ENCODE measurements around the gene HELZ. TPM values are rescaled to one million over a fixed set of nuclear protein-coding genes. Genes with fewer than 3 reads are reported as not detected.

The HELZ gene
- total and polyA plus RNA-seq, 2 experiments from 2014 or later = 27.6 to 31.7 TPM

DNA sequence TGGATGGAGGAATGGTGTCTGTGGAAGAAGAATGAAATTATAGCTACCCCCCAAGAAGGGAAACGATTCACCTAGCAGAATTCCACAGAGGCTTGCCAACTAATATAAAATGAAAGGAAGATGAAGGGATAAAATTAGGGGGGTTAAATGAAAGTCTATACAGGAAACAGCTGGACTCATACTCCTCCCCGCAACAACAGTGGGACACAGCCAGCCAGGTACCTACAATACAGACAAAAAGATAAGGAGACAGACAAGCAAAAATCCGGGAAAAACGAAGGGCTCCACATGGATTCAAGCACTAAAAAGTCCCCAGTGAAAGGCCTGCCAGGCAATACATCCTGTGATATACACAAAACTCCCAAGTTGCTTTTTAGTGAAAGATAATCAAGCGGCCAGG lies 152.7 kb downstream of the HELZ start:
- Histone ChIP-seq H3K27ac (no peak overlapping the region), H3K36me3 (peaks cover 2% of the 10 kb centered on the region), H3K4me3 (no peak overlapping the region), H3K27me3 (no peaks in the 10 kb centered on the region), H3K4me1 (ENCODE audit: low read depth) (no peaks in the 10 kb centered on the region), H3K9me3 (ENCODE audit: low read depth) (peaks cover 3% of the 10 kb centered on the region)
- no peak for DNase-seq (ENCODE audit: low read depth in 1 of 2, low spot score in 1 of 2)
- TF ChIP-seq, protein P1, sequence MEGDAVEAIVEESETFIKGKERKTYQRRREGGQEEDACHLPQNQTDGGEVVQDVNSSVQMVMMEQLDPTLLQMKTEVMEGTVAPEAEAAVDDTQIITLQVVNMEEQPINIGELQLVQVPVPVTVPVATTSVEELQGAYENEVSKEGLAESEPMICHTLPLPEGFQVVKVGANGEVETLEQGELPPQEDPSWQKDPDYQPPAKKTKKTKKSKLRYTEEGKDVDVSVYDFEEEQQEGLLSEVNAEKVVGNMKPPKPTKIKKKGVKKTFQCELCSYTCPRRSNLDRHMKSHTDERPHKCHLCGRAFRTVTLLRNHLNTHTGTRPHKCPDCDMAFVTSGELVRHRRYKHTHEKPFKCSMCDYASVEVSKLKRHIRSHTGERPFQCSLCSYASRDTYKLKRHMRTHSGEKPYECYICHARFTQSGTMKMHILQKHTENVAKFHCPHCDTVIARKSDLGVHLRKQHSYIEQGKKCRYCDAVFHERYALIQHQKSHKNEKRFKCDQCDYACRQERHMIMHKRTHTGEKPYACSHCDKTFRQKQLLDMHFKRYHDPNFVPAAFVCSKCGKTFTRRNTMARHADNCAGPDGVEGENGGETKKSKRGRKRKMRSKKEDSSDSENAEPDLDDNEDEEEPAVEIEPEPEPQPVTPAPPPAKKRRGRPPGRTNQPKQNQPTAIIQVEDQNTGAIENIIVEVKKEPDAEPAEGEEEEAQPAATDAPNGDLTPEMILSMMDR (IDR thresholded peaks at IDR 0.05; ENCODE audit: low read depth, low read length) = no peak

DNA sequence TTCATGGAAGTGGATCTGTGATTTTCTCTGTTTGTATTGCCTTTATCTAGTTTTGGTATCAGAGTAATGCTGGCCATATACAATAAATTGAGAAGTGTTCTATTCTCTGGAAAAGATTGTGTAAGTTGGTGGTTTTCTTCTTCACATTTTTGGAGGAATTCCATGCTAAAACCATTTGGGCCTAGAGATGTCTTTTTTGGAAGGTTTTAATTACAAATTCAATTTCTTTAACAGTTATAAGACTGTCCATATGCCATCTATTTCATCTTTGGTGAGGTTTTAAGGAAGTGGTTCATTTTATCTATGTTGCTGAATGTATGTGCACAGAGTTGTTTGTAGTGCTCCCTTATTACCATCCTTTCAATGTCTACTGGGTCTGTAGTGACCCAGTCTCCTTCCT lies 154.7 kb downstream of the HELZ start:
- DNase-seq (ENCODE audit: low read depth in 1 of 2, low spot score in 1 of 2) = peak in 1 of 2 donors; percentile 17
- TF ChIP-seq, protein P1 (IDR thresholded peaks at IDR 0.05; ENCODE audit: low read depth, low read length) = no peak
- Histone ChIP-seq H3K36me3 (peaks cover 17% of the 10 kb centered on the region), H3K9me3 (ENCODE audit: low read depth) (peaks cover 3% of the 10 kb centered on the region), H3K27ac (no peak overlapping the region), H3K4me3 (no peak overlapping the region), H3K27me3 (no peaks in the 10 kb centered on the region), H3K4me1 (ENCODE audit: low read depth) (no peaks in the 10 kb centered on the region)

DNA sequence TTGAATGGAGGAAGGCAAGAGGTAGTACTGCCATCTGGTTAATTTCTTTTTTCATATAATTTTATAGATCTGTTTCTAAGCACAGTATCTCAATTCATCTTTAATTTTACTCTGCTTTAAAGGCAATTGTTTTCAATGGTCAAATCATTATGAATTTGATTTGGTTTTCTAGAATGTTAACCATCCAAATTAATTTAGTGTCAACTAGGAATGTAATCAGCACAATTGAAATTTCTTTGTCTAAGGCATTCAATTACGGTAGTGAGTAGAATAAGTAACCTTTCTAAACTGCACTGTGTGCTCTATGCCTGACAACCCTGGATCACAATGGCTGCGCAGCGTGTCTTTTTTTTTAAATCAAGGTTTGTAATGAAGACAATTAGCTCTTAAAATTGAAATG lies 156.4 kb downstream of the HELZ start:
- Histone ChIP-seq H3K9me3 (ENCODE audit: low read depth) (peaks cover 3% of the 10 kb centered on the region), H3K4me1 (ENCODE audit: low read depth) (no peaks in the 10 kb centered on the region), H3K36me3 (peaks cover 16% of the 10 kb centered on the region), H3K4me3 (no peak overlapping the region), H3K27me3 (no peaks in the 10 kb centered on the region), H3K27ac (no peak overlapping the region)
- no peak for DNase-seq (ENCODE audit: low read depth in 1 of 2, low spot score in 1 of 2)
- TF ChIP-seq, protein P1 (IDR thresholded peaks at IDR 0.05; ENCODE audit: low read depth, low read length) = no peak

DNA sequence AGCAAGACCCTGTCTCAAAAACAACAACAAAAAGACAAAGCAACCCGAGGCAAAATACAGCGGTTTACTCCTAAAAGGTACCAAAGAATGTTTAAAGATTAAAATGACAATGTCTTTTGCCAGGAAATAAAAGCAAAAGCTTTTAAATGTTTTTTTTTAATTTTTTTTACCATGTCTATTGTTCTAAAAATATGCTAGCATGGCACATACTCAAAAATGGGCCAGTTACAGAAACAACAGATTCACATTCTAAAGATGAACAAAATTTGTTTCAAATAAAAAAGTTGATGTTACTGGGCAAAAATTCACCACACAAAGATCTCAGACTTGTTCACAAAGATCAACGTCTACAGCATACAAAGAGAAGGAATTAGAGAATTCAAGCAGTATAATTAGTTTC lies 159.6 kb downstream of the HELZ start:
- Histone ChIP-seq H3K27me3 (no peaks in the 10 kb centered on the region), H3K4me3 (no peak overlapping the region), H3K4me1 (ENCODE audit: low read depth) (no peaks in the 10 kb centered on the region), H3K9me3 (ENCODE audit: low read depth) (peaks cover 3% of the 10 kb centered on the region), H3K36me3 (peaks cover 19% of the 10 kb centered on the region), H3K27ac (no peak overlapping the region)
- no peak for DNase-seq (ENCODE audit: low read depth in 1 of 2, low spot score in 1 of 2)
- TF ChIP-seq, protein P1 (IDR thresholded peaks at IDR 0.05; ENCODE audit: low read depth, low read length) = no peak

DNA sequence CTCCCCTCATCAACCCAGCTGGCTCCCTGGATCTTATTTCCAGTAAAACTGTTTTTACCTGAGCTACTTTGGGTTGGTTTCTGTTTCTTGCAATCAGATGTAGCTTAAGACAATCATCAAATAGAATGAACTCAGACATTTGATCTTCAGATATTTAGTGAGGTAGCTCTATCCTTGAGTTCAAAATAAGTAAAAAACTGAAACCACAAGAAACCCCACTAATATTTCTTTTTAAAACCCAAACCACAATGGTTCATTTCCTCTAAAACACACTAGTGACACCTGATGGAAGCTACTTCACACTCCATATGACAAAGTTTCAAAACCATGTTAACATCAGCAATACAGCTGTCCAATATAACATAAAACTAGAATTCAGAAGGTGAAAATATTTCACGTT lies 162.9 kb downstream of the HELZ start:
- no peaks in the 10 kb centered on the region for H3K9me3 ChIP-seq (ENCODE audit: low read depth)
- peaks cover 19% of the 10 kb centered on the region for H3K36me3 ChIP-seq
- no peaks in the 10 kb centered on the region for H3K4me1 ChIP-seq (ENCODE audit: low read depth)
- no peaks in the 10 kb centered on the region for H3K27me3 ChIP-seq
- H3K27ac ChIP-seq = no peak overlapping the region
- DNase-seq (ENCODE audit: low read depth in 1 of 2, low spot score in 1 of 2) = no peak
- no peak overlapping the region for H3K4me3 ChIP-seq
- TF ChIP-seq, protein P1 (IDR thresholded peaks at IDR 0.05; ENCODE audit: low read depth, low read length) = no peak

DNA sequence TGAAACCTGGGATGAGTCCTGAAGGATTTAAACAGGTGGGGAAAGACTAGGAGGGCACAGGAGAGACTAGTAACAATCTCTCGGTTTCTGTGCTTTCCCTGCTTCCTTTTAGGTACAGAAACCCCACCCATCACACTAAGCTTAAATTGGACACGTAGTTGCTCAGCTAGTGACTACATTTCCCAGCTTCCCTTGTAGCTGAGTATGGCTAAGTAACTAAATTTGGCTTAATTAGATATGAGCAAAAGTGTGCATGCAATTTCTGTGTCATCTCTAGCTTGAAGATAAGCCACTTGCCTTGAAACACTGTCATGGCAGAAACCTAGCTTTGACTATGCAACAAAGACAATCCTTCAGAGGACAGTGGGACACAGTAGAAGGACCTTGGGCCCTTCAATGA lies 164.2 kb downstream of the HELZ start:
- Histone ChIP-seq H3K4me3 (no peak overlapping the region), H3K4me1 (ENCODE audit: low read depth) (no peaks in the 10 kb centered on the region), H3K36me3 (peaks cover 17% of the 10 kb centered on the region), H3K9me3 (ENCODE audit: low read depth) (no peaks in the 10 kb centered on the region), H3K27ac (peak overlapping the region; percentile 34), H3K27me3 (no peaks in the 10 kb centered on the region)
- TF ChIP-seq, protein P1 (IDR thresholded peaks at IDR 0.05; ENCODE audit: low read depth, low read length) = no peak
- no peak for DNase-seq (ENCODE audit: low read depth in 1 of 2, low spot score in 1 of 2)
